HepG2 (cell line): ENCODE results near the gene TEAD1. TPM values are rescaled to one million over a fixed set of nuclear protein-coding genes. Genes with fewer than 3 reads are reported as not detected.

ENCODE experiments used
- ATF5 ChIP-seq: sonication (generic); formaldehyde crosslinking; IDR thresholded peaks from 2 replicates; pipeline ENCODE4 v1.4.0; 2020; ENCODE audit warnings: mild to moderate bottlenecking, low read depth, missing genetic modification reagents
- PHF21A ChIP-seq: sonication (generic); formaldehyde crosslinking; IDR thresholded peaks from 2 replicates; pipeline ENCODE4 v1.5.0; 2020; ENCODE audit warnings: mild to moderate bottlenecking, missing genetic modification reagents
- RXRA ChIP-seq: sonication (generic); formaldehyde crosslinking; IDR thresholded peaks from 2 replicates; pipeline ENCODE4 v1.5.1; 2020; ENCODE audit warnings: missing genetic modification reagents
- SMYD3 ChIP-seq: sonication (generic); formaldehyde crosslinking; IDR thresholded peaks from 2 replicates; pipeline ENCODE4 v1.8.1; 2023; ENCODE audit warnings: mild to moderate bottlenecking, missing genetic modification reagents
- ZBED4 ChIP-seq: sonication (generic); formaldehyde crosslinking; IDR thresholded peaks from 2 replicates; pipeline ENCODE4 v1.4.0; 2020; ENCODE audit warnings: missing genetic modification reagents, borderline replicate concordance
- ZBTB1 ChIP-seq: sonication (generic); formaldehyde crosslinking; IDR thresholded peaks from 2 replicates; pipeline ENCODE4 v1.4.0; 2020; ENCODE audit warnings: missing genetic modification reagents, borderline replicate concordance
- ZHX2 ChIP-seq, 2 experiments: sonication (generic) in 1 of 2; formaldehyde crosslinking in 1 of 2; IDR thresholded peaks; 2 replicates each; pipeline versions ENCODE4 v1.6.1 to v1.9.0; 2014 to 2022; ENCODE audit warnings: antibody characterized with exemption in 1 of 2, borderline replicate concordance in 1 of 2, inconsistent platforms in 1 of 2, low read depth in 1 of 2, missing genetic modification reagents in 1 of 2
- ZNF10 ChIP-seq: sonication (generic); formaldehyde crosslinking; IDR thresholded peaks from 2 replicates; pipeline ENCODE4 v1.4.0; 2020; ENCODE audit warnings: mild to moderate bottlenecking, low read depth, missing genetic modification reagents, borderline replicate concordance
- ZNF260 ChIP-seq: sonication (generic); formaldehyde crosslinking; IDR thresholded peaks from 2 replicates; pipeline ENCODE4 v1.4.0; 2020; ENCODE audit warnings: missing genetic modification reagents, low read depth, mild to moderate bottlenecking, borderline replicate concordance
- polyA plus RNA-seq, 8 experiments: library from polyadenylated mRNA; depleted of rRNA in 3 of 8; stranded (reverse) in 7 of 8; unstranded in 1 of 8; fragments of >200 nt; fragmentation: Illumina TruSeq in 4 of 8; extraction: Trizol in 4 of 8; gene quantifications; 2 replicates each; pipeline versions ENCODE4 v1.2.1 to v1.2.3, GENCODE V29; 2011 to 2016; ENCODE audit warnings: low read depth in 4 of 8, missing spikeins in 1 of 8, mixed read lengths in 1 of 8; ENCODE audit not compliant: insufficient read depth in 1 of 8
- total RNA-seq, 5 experiments: library from RNA; depleted of rRNA; stranded (reverse); fragments of >200 nt; fragmentation: Illumina TruSeq; extraction: Trizol; gene quantifications; 2 replicates each; pipeline ENCODE4 v1.2.3, GENCODE V29; 2016; ENCODE audit warnings: low read depth in 1 of 5
- TF ChIP-seq, protein P1 (sequence below): sonication (generic); formaldehyde crosslinking; IDR thresholded peaks from 2 replicates; pipeline ENCODE4 v1.8.1; 2022; ENCODE audit warnings: mild to moderate bottlenecking, missing genetic modification reagents
- TF ChIP-seq, protein P2 (sequence below): sonication (generic); formaldehyde crosslinking; IDR thresholded peaks from 2 replicates; pipeline ENCODE4 v1.9.0; 2021; ENCODE audit warnings: missing genetic modification reagents, mild to moderate bottlenecking, borderline replicate concordance
- TF ChIP-seq, protein P3 (sequence below): conservative IDR thresholded peaks from 2 replicates; pipeline ENCODE4 v1.6.1; 2018; ENCODE audit warnings: missing genetic modification reagents

Gene TEAD1
- total and polyA plus RNA-seq, 2 of the 13 experiments (the other 11 are each of a cell fraction or from before 2014, with no cell fraction given), result 20.1 to 30.5 TPM

DNA sequence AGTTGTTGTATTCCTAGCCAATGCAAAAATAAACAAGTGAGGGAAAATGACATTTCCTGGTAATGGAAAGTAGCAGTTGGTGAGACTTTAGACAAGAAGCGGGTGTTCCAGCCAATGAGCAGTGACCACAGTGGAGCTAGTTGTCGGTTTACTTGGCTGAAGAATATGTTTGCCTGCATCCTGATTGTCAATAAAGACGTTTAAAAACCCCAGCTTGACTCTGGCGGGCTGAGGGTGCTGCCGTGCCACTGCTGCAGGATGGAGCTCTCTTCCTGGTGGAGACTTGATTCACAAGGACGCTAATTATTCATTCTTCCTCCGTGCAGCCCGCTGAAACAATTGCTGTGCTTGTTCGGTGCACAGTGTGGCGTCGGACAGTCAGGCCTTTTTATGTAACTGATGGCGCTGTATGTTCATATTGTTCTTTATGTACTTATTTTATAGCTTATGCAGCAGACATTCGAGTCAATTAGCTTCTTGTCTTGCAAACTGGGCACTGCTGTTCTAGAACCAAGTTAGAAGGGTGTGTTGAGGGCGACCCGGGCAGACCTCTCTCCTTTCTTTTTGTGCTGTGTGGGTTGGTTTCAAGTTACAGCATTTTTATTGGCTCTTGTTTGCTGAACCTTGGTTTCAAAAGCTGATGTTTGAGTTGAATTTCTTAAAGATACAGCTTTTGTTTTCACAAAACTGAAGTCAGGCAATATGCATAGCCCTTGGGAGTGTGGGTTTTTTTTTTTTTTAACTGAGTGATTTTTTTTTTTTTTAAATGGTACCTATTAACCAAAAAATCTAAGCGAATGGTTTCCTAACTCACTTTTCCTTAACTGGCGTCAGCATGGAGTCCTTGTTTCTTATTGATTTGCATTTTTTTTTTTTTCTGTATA lies 153.9 kb downstream of the TEAD1 start (continued):
- TF ChIP-seq ZHX2 (IDR thresholded peaks at IDR 0.05; ENCODE audit: low read depth) (no peak), ZHX2 (CRISPR knock-in tag; IDR thresholded peaks at IDR 0.05; ENCODE audit: borderline replicate concordance) (no peak), ZBTB1 (CRISPR knock-in tag) (no peak), ATF5 (no peak), RXRA (peak; percentile 31; the same call in 1 of the 2 replicates), ZNF10 (no peak), ZNF260 (no peak), ZBED4 (no peak), SMYD3 (0 out of 2 replicates have a peak, but pooled peaks have one; percentile 32), PHF21A (peak; percentile 45; the same call in 1 of the 2 replicates)
- TF ChIP-seq, protein P1, sequence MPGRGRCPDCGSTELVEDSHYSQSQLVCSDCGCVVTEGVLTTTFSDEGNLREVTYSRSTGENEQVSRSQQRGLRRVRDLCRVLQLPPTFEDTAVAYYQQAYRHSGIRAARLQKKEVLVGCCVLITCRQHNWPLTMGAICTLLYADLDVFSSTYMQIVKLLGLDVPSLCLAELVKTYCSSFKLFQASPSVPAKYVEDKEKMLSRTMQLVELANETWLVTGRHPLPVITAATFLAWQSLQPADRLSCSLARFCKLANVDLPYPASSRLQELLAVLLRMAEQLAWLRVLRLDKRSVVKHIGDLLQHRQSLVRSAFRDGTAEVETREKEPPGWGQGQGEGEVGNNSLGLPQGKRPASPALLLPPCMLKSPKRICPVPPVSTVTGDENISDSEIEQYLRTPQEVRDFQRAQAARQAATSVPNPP (CRISPR knock-in tag), result no peak
- TF ChIP-seq, protein P2, sequence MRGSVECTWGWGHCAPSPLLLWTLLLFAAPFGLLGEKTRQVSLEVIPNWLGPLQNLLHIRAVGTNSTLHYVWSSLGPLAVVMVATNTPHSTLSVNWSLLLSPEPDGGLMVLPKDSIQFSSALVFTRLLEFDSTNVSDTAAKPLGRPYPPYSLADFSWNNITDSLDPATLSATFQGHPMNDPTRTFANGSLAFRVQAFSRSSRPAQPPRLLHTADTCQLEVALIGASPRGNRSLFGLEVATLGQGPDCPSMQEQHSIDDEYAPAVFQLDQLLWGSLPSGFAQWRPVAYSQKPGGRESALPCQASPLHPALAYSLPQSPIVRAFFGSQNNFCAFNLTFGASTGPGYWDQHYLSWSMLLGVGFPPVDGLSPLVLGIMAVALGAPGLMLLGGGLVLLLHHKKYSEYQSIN (CRISPR knock-in tag), result no peak
- TF ChIP-seq, protein P3, sequence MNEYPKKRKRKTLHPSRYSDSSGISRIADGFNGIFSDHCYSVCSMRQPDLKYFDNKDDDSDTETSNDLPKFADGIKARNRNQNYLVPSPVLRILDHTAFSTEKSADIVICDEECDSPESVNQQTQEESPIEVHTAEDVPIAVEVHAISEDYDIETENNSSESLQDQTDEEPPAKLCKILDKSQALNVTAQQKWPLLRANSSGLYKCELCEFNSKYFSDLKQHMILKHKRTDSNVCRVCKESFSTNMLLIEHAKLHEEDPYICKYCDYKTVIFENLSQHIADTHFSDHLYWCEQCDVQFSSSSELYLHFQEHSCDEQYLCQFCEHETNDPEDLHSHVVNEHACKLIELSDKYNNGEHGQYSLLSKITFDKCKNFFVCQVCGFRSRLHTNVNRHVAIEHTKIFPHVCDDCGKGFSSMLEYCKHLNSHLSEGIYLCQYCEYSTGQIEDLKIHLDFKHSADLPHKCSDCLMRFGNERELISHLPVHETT, result no peak
